Activated naive CD4-positive, alpha-beta T cell treated with anti-CD3 and anti-CD28 coated beads for 36 hours (primary cell): Measurements from ENCODE around the gene PTGS1. TPM values are rescaled to one million over a fixed set of nuclear protein-coding genes. Genes with fewer than 3 reads are reported as not detected.
"Not testable (repeated sequence)": the region's sequence is repeated elsewhere in the genome, so short reads cannot be mapped to it uniquely, and the experiment has no call there.

Source experiments
- CTCF ChIA-PET: fragments of 350-600 bp; sonication (Branson Sonifier 250); formaldehyde crosslinking; loops from one replicate; lab custom pipeline; 2021; ENCODE audit warnings: antibody characterized with exemption; lab: Charles Lee
- DNase-seq: peaks from one replicate; pipeline ENCODE4 v3.0.0-alpha.2; 2020
- H3K27ac Mint-ChIP-seq: one replicate; pipeline ENCODE4 v1.8.0; 2021; ENCODE audit warnings: mild to moderate bottlenecking, mixed read lengths
- H3K27me3 Mint-ChIP-seq: one replicate; pipeline ENCODE4 v1.8.0; 2021; ENCODE audit warnings: low read depth, mixed read lengths
- H3K36me3 Mint-ChIP-seq: one replicate; pipeline ENCODE4 v1.8.0; 2021; ENCODE audit warnings: low read depth, mixed read lengths
- H3K4me1 Mint-ChIP-seq: one replicate; pipeline ENCODE4 v1.8.0; 2021; ENCODE audit warnings: low read depth, mixed read lengths
- H3K4me3 Mint-ChIP-seq: one replicate; pipeline ENCODE4 v1.8.0; 2021; ENCODE audit warnings: mild to moderate bottlenecking, moderate library complexity, mixed read lengths
- H3K9me3 Mint-ChIP-seq: one replicate; pipeline ENCODE4 v1.8.0; 2021; ENCODE audit warnings: mixed read lengths
- intact Hi-C: fragments of 100-400 bp; cut with micrococcal nuclease; formaldehyde crosslinking; loops from one replicate; pipeline ENCODE4 v1.15.1; 2023
- total RNA-seq, 2 experiments: library from RNA; stranded (reverse); gene quantifications; one replicate each; pipeline ENCODE4 v1.2.3, GENCODE V29; 2021

Gene PTGS1
- total RNA-seq, 2 experiments from 2014 or later, result not detected

- intact Hi-C loops, result no loop called here
- CTCF ChIA-PET, result interaction anchor here (0.6 kb wide), 1 partner anchor 563 kb away, joined by 6 read pairs; no protein-coding TSS in a partner anchor
- no peaks in the 10 kb centered on the region for H3K36me3 Mint-ChIP-seq
- H3K4me1 Mint-ChIP-seq, result no peaks in the 10 kb centered on the region
- no peak overlapping the region for H3K27ac Mint-ChIP-seq
- H3K9me3 Mint-ChIP-seq, result no peaks in the 10 kb centered on the region
- DNase-seq, result no peak
- H3K4me3 Mint-ChIP-seq, result no peak overlapping the region
- peaks cover 22% of the 10 kb centered on the region for H3K27me3 Mint-ChIP-seq
Observed at GRCh38 chr9:122393284-122393983, 22.6 kb downstream of the PTGS1 start.

DNA sequence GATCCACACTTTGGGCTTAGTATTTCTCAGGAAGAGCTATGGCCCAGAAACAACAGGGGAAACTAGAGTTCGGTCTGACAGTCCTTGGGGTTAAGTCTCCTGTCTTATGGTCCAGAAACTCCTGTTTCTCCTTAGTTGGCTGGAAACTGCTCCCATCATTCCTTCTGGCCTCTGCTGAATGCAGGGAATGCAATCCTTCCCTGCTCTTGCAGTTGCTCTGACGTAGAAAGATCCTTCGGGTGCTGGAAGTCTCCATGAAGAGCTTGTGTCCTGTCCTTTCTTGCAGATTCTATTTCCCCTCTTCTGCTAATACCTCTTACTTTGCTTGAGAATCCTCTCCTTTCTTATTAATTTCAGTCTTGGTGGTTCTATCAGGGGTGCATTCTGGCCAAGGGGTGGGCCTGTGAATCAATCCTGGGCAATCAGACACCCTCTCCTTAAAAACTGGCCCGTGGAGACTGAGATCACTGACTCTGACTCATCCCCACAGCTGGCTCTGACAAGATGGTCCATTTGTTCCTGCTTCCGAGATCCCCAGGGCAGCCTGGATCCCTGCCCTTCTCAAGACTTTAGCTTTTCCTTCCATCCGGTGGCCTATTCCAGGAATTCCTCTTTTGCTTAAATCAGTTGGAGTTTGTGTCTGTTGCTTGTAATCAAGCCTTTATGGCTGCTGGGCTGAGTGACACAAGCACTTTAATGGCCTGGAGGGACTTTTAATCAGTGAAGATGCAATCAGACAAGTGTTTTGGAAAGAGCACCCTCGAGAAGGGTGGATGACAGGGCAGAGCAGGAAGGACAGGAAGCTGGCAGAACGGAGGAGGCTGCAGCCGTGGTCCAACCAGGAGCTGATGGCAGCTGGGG lies 23.7 kb downstream of the PTGS1 start:
- peaks cover 3% of the 10 kb centered on the region for H3K9me3 Mint-ChIP-seq
- CTCF ChIA-PET, result interaction anchor here (0.6 kb wide), 2 partner anchors 44 to 562 kb away, joined by 3 to 6 read pairs; no protein-coding TSS in a partner anchor
- H3K27me3 Mint-ChIP-seq, result peaks cover 22% of the 10 kb centered on the region
- intact Hi-C loops, result no loop called here
- no peak for DNase-seq
- no peak overlapping the region for H3K4me3 Mint-ChIP-seq
- no peak overlapping the region for H3K27ac Mint-ChIP-seq
- H3K36me3 Mint-ChIP-seq, result no peaks in the 10 kb centered on the region
- H3K4me1 Mint-ChIP-seq, result no peaks in the 10 kb centered on the region

GRCh38 chr9:122396614-122397148 lies 25.9 kb downstream of the PTGS1 start:
- DNase-seq, result no peak
- H3K4me3 Mint-ChIP-seq, result no peak overlapping the region
- no peaks in the 10 kb centered on the region for H3K4me1 Mint-ChIP-seq
- H3K9me3 Mint-ChIP-seq, result peaks cover 5% of the 10 kb centered on the region
- H3K36me3 Mint-ChIP-seq, result no peaks in the 10 kb centered on the region
- peaks cover 8% of the 10 kb centered on the region for H3K27me3 Mint-ChIP-seq
- H3K27ac Mint-ChIP-seq, result no peak overlapping the region
- CTCF ChIA-PET, result interaction anchor here (0.6 to 1.2 kb wide), 2 partner anchors 12 to 695 kb away, joined by 3 read pairs; no protein-coding TSS in a partner anchor
- intact Hi-C loops, result no loop called here

DNA sequence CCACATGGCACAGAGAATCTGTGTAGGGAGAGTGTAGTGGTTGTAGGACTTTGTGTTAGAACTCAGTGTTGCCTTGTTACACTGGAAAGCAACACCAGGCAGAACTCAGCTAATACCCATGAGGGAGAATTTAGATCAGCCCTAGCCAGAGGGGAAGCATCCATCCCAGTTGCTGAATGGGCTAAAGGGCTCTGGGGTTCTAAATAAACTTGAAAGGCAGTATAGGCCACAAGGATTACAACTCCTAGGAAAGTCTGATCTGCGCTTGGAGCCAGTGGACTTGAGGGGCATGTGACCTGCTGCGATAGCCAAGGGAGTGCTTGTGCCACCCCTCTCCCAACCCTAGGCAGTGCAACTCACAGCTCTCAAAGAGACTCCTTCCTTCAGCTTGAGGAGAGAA lies 26.9 kb downstream of the PTGS1 start:
- no peak for DNase-seq
- Mint-ChIP-seq H3K27me3 (peaks cover 10% of the 10 kb centered on the region), H3K4me1 (peaks cover 10% of the 10 kb centered on the region), H3K36me3 (peaks cover 1% of the 10 kb centered on the region), H3K27ac (no peak overlapping the region), H3K4me3 (no peak overlapping the region), H3K9me3 (peaks cover 5% of the 10 kb centered on the region)
- intact Hi-C loops, result no loop called here
- CTCF ChIA-PET, result interaction anchor here (0.6 to 1.2 kb wide), 2 partner anchors 11 to 101 kb away, joined by 3 read pairs; no protein-coding TSS in a partner anchor

- Mint-ChIP-seq H3K4me3 (no peak overlapping the region), H3K27me3 (peaks cover 14% of the 10 kb centered on the region), H3K4me1 (peaks cover 11% of the 10 kb centered on the region), H3K27ac (no peak overlapping the region), H3K9me3 (peaks cover 5% of the 10 kb centered on the region), H3K36me3 (peaks cover 1% of the 10 kb centered on the region)
- intact Hi-C loops, result no loop called here
- no peak for DNase-seq
- CTCF ChIA-PET, result no interaction called here
Observed at GRCh38 chr9:122398371-122398924, 27.6 kb downstream of the PTGS1 start.

DNA sequence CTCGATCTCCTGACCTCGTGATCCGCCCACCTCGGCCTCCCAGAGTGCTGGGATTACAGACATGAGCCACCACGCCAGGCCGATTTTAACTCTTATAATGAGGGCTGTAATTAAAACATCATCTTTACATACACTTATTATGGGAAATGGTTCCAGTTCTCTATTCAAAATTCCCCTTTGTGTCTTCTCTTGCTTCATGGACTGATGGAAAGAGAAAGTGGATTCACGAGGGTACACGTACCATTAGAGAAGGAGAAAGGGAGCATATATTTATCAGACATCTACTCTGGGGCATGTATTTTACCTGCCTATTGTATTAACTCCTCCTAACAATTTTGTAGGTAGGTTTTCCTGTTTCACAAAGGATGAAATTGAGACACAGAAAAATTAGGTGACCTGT lies 31.1 kb downstream of the PTGS1 start:
- H3K27me3 Mint-ChIP-seq, result peaks cover 19% of the 10 kb centered on the region
- H3K27ac Mint-ChIP-seq, result no peak overlapping the region
- CTCF ChIA-PET, result no interaction called here
- no peak overlapping the region for H3K4me3 Mint-ChIP-seq
- intact Hi-C loops, result no loop called here
- H3K9me3 Mint-ChIP-seq, result peaks cover 5% of the 10 kb centered on the region
- H3K4me1 Mint-ChIP-seq, result peaks cover 11% of the 10 kb centered on the region
- H3K36me3 Mint-ChIP-seq, result peaks cover 1% of the 10 kb centered on the region
- DNase-seq, result no peak

DNA sequence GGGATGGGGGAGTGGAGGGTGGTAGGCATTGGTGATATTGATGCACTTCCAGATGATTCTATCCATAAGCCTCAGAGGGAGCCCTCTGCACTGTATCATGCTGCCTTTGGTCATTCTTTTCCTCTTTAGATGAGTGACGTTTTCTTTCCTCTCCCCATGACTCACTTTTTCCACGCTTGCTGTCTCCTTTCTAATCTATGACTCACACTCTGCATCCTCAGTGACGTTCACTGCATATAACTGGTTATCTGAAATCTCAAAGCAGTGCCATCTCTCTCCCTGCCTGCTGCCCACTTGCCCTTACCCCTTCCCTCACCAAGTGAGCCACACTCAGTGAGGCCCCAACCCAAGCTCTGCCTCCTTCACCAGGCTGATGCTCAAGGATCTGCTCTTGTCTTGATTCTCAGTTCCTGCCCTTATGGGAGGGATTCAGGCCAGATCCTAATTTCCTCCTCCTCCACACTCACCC lies 31.6 kb downstream of the PTGS1 start:
- DNase-seq, result peak; percentile 75
- CTCF ChIA-PET, result no interaction called here
- Mint-ChIP-seq H3K4me3 (no peak overlapping the region), H3K27ac (peak overlapping the region; percentile 64), H3K4me1 (peaks cover 11% of the 10 kb centered on the region), H3K27me3 (peaks cover 19% of the 10 kb centered on the region), H3K36me3 (peaks cover 1% of the 10 kb centered on the region), H3K9me3 (peaks cover 5% of the 10 kb centered on the region)
- intact Hi-C loops, result no loop called here

- Mint-ChIP-seq H3K4me3 (no peak overlapping the region), H3K27me3 (peaks cover 19% of the 10 kb centered on the region), H3K4me1 (peaks cover 11% of the 10 kb centered on the region), H3K36me3 (peaks cover 1% of the 10 kb centered on the region), H3K9me3 (peaks cover 5% of the 10 kb centered on the region), H3K27ac (no peak overlapping the region)
- CTCF ChIA-PET, result no interaction called here
- intact Hi-C loops, result no loop called here
- DNase-seq, result no peak
Observed at GRCh38 chr9:122402874-122403273, 32.0 kb downstream of the PTGS1 start.

- DNase-seq, result no peak
- H3K27me3 Mint-ChIP-seq, result peaks cover 17% of the 10 kb centered on the region
- H3K27ac Mint-ChIP-seq, result no peak overlapping the region
- peaks cover 11% of the 10 kb centered on the region for H3K4me1 Mint-ChIP-seq
- intact Hi-C loops, result no loop called here
- H3K4me3 Mint-ChIP-seq, result no peak overlapping the region
- H3K9me3 Mint-ChIP-seq, result peaks cover 5% of the 10 kb centered on the region
- CTCF ChIA-PET, result no interaction called here
- H3K36me3 Mint-ChIP-seq, result peaks cover 1% of the 10 kb centered on the region
Observed at GRCh38 chr9:122403381-122404000, 32.7 kb downstream of the PTGS1 start.

DNA sequence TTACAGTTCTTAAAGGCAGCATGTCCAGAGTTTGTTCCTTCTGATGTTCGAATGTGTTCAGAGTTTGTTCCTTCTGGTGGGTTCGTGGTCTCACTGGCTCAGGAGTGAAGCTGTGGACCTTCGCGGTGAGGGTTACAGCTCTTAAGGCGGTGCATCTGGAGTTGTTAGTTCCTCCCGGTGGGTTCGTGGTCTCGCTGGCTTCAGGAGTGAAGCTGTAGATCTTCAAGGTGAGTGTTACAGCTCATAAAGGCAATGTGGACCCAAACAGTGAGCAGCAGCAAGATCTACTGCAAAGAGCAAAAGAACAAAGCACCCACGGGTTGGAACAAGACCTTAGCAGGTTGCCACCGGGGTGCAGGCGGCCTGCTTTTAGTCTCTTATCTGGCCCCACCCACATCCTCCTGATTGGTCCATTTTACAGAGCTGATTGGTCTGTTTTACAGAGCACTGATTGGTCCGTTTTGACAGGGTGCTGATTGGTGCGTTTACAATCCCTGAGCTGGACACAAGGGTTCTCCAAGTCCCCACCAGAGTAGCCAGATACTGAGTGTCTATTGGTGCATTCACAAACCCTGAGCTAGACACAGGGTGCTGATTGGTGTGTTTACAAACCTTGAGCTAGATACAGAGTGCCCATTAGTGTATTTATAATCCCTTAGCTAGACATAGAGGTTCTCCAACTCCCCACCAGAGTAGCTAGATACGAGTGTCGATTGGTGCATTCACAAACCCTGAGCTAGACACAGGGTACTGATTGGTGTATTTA lies 34.7 kb downstream of the PTGS1 start:
- H3K4me1 Mint-ChIP-seq, result peaks cover 11% of the 10 kb centered on the region
- H3K36me3 Mint-ChIP-seq, CTCF ChIA-PET, H3K27ac Mint-ChIP-seq, DNase-seq, H3K4me3 Mint-ChIP-seq, intact Hi-C loops, H3K9me3 Mint-ChIP-seq: not testable (repeated sequence)
- peaks cover 17% of the 10 kb centered on the region for H3K27me3 Mint-ChIP-seq
